GM20431 (cell line): ENCODE data around the gene CDKN2B-AS1.

Source experiments
- in situ Hi-C: fragments of 300-500 bp; cut with MseI, MboI; formaldehyde crosslinking; loops from one replicate; pipeline ENCODE4 v1.15.0; 2020; ENCODE audit warnings: low sequenced_read_pairs; ENCODE audit not compliant: unreplicated experiment

CDKN2B-AS1 gene

DNA sequence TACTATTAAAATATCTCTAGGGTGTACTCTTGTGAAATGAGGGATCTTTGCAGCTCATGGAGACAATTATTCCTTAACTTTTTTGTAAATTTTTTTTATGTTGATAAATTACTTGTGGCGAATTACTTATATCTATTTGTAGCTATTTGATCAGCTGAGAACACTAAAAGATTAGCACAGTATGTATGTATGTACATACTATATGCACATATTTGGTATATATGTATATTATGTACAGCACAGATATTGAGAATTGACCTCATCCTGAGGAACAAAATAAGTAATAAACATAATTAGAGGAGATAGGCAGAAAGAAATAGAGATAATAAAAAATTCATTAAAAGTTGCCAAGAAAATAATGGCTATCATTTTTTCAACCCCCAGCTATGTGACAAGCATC, 12.2 kb upstream of the CDKN2B-AS1 start:
- in situ Hi-C loops, result no loop called here

GRCh38 chr9:21982861-21983560, 11.6 kb upstream of the CDKN2B-AS1 start:
- in situ Hi-C loops, result no loop called here

DNA sequence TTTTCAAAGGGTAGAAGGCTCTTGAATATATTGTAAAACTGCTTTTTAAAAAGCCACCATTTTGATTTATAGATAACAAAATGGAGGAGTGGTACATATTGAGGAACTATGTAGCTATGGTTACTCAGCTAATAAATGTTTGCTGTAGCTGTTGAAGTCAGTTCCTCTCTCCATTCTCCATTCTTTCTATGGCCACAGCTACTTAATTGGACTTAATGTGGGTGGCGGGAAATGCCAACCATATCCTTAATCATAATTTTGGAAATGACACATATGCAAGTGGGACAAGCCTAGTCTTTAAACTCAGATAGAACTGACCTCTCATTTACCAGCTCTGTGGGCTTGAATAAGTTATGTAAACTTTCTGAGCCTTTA, 11.0 kb upstream of the CDKN2B-AS1 start:
- in situ Hi-C loops, result no loop called here

GRCh38 chr9:21984101-21984500, 10.5 kb upstream of the CDKN2B-AS1 start:
- in situ Hi-C loops, result no loop called here

DNA sequence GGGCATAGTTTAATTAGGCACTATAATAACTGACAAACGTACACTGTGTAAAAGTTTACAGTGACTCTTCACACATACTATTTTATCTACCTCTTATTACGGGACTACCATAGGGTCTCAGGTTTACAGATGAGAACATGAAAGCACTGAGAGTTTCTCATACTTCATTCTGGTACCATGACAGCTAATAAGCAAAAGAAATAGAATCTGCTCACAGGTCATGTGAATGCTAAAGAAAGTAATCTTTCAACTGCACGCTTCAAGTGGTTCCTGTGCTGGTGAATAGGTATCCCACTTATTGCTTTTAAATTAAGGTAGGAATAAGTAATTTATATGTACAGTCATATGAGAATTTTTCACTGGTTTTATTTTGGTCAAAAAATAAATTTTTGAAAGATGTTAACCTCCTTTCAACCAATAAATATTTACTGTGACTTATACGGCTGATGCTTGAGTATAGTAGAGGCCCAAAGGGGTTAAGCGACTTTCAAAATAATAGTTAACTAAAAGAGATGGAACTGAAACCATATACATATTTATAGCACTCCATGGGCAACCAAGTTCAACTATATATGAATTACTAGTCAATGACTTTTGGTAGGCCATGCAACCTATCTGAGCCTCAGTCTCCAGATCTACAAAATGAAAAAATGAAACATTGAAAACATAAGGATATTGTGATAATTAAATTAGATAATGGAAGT, 8.5 kb upstream of the CDKN2B-AS1 start:
- in situ Hi-C loops, result no loop called here

DNA sequence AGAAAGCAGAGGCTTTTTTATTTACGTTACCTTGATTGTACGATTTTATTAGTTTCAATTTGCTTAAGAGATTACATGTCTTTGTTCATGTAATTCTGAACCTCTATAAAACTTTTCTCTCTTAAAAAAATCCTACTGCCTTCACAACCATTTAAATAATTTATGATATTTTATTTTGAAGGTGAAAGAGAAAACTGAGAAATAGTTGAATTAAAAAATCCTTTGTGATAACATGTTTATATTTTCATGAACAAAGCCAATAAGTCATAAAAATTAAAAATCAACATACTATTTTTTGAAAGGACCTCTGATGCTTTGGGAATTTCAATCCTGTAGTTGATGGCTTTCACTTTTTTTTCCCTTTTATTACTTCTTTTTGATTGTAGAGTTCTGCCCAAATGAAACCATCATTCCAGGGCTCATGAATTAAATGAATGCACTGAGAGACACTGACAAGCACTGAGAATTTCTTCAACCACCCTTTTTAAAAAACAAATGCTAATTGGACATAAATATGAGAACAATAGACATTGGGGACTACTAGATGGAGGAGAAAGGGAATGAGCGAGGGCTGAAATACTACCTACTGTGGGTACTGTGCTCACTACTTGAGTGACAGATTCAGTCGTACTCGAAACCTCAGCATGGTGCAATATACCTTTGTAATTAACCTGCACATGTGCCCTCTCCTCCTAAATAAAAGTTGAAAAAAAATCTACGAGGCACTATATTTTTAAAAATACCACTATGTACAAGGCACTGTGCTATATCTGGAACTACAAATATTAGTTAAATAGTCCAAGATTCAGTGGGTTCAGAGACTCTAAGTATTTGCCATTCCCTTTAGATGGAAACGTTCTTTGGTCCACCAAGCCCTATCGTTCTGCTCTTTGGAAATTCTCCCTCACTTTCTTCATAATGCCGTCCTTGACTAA, 6.3 kb upstream of the CDKN2B-AS1 start:
- in situ Hi-C loops, result no loop called here

DNA sequence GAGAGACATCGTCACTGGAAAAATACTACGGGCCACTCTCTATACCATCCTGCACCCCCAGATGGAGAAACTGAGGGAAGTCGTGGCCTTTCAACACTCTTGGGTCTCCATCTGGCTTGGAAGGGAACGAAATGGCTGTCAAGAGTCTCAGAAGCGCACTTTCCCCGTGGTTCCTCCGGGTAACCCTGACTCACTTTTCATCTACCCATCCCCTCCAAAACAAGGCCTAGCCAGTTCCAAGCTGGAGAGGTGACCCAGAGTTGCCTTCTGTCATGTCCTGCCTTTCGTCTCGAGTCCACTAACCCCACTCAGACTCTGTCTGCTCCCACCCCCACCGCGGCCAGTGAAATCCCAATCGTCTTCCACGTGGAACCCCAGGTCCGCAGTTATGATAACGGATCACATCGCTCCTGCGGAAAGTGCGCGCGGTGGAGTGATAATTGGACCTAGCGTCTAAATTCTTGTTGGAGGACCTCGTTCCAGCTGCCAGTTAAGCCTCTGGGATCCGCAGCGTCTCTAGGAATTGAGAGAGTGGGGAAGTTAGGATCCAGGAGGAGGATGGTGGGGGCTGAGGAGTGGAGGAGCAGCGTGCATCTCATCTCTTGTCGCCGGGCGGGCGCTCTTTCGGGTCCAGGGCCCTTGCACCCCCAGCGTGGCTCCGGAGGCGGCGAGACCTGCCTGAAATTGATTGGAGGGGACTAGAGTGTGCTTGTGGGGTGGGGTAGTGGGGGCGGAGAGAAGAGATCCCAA, 5.0 kb upstream of the CDKN2B-AS1 start:
- in situ Hi-C loops, result no loop called here

DNA sequence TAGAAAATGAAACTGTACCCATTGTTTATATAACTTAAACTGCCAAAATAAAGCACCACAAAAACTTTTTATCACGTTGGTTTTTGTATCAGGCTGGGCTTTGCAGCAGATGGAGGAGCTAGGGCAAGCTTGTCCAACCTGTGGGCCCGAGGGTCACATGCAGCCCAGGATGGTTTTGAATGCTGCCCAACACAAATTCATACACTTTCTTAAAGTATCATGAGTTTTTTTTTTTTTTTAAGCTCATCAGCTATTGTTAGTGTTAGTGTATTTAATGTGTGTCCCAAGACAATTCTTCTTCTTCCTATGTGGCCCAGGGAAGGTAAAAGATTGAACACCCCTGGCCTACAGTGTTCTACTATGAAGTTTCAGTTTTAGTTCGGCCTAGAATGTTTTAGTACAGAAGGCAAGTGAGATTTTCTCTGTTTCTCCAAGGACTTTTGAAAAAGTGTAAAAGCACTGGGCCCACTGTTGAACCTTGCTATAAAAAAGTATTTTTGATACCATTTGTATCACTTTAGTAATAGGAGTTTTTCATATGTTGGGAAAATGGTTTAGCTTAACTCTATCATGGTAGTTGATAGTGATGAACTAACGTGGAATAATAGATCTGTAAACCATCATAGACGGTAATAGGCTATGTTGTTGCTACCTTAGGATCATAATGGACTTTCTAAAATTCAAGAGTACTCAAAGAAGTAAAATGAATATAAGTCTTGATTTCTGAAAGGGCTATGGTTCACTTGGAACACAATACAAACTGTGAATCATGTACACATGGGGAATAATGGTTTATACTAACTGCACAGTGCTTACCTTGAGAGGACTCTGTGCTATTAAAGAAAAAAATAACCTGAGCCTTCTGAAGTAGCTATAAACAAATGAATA, 3.3 kb upstream of the CDKN2B-AS1 start:
- in situ Hi-C loops, result no loop called here

- in situ Hi-C loops, result no loop called here
These were observed 1.6 kb upstream of the CDKN2B-AS1 start for GRCh38 chr9:21993007-21993406.

DNA sequence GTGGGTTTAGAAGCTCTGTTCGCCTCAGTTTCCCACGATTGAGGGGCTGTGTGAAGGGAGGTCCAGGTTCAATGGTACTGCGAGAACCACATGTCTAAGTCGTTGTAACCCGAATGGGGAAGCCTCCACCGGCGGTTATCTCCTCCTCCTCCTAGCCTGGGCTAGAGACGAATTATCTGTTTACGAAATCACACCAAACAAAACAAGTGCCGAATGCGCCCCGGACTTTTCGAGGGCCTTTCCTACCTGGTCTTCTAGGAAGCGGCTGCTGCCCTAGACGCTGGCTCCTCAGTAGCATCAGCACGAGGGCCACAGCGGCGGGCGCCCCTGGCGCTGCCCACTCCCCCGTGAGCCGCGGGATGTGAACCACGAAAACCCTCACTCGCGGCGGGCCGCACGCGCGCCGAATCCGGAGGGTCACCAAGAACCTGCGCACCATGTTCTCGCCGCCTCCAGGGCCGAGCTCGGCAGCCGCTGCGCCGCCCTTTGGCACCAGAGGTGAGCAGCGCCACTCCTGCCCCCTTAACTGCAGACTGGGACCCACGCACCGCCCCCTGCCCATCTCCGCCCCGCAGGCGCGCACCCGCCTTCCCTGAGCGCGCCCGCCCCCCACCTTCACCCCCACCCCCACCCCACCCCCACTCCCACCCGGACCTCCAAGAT, 567 bp upstream of the CDKN2B-AS1 start, which contains the start of gene CDKN2A:
Gene CDKN2A (minus strand): TSS at position 500 of the 663 bp plus-strand sequence.
- in situ Hi-C loops, result no loop called here

GRCh38 chr9:21995006-21995665, 545 bp downstream of the CDKN2B-AS1 start:
- in situ Hi-C loops, result no loop called here

- in situ Hi-C loops, result no loop called here
These were observed 1.2 kb downstream of the CDKN2B-AS1 start for GRCh38 chr9:21995666-21996398.

GRCh38 chr9:21996438-21996837, 1.8 kb downstream of the CDKN2B-AS1 start:
- in situ Hi-C loops, result no loop called here

- in situ Hi-C loops, result no loop called here
These were observed 2.3 kb downstream of the CDKN2B-AS1 start for GRCh38 chr9:21996858-21997257.

GRCh38 chr9:21997480-21997879, 2.9 kb downstream of the CDKN2B-AS1 start:
- in situ Hi-C loops, result no loop called here

DNA sequence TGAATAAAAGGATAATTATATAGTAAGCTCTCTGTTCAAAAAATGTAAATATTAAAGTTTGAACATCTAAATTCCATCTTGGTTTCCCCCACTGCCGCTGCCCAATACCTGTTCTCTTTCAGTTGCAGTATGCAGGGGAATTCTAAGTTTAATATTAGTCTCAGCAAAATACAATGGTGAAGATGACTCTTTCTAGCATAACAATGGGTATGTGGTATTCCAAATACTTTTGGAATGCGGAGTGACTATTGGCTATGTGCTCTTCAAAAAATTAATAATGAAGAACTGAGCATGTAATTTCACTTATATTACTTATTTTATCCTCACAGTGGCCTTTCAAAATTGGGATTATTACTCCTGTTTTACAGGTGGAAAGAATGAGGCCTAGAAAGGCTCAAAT, 3.4 kb downstream of the CDKN2B-AS1 start:
- in situ Hi-C loops, result no loop called here

GRCh38 chr9:22002038-22002437, 7.4 kb downstream of the CDKN2B-AS1 start:
- in situ Hi-C loops, result no loop called here
